NT2/D1 (cell line): ENCODE measurements around the gene SLC7A1.
A peak's percentile ranks its signal among the peaks of the same experiment; 100 is the strongest.

ENCODE experiments used
- DNase-seq: peaks from one replicate; pipeline ENCODE4 v3.0.0-alpha.2; 2011; ENCODE audit warnings: low read depth, low spot score
- H3K27me3 ChIP-seq: 2 replicates; pipeline ENCODE4 v1.6.0; 2011; ENCODE audit warnings: mild to moderate bottlenecking; ENCODE audit not compliant: insufficient read length, insufficient read depth
- H3K36me3 ChIP-seq: 2 replicates; pipeline ENCODE4 v1.6.1; 2011; ENCODE audit warnings: mild to moderate bottlenecking, low read length, mixed read lengths; ENCODE audit not compliant: insufficient read depth, insufficient read length
- H3K4me1 ChIP-seq: 2 replicates; pipeline ENCODE4 v1.5.1; 2011; ENCODE audit not compliant: insufficient read depth, insufficient read length
- H3K4me3 ChIP-seq: 2 replicates; pipeline ENCODE4 v1.5.1; 2011; ENCODE audit warnings: low read depth; ENCODE audit not compliant: insufficient read length
- H3K9ac ChIP-seq: 2 replicates; pipeline ENCODE4 v1.6.0; 2011; ENCODE audit warnings: low read depth; ENCODE audit not compliant: insufficient read length
- H3K9me3 ChIP-seq: 2 replicates; pipeline ENCODE4 v1.5.1; 2011; ENCODE audit warnings: mild to moderate bottlenecking, low read length; ENCODE audit not compliant: insufficient read depth
- SUZ12 ChIP-seq: IDR thresholded peaks from 2 replicates; pipeline ENCODE4 v1.6.1; 2011; ENCODE audit not compliant: insufficient read length, insufficient read depth; ENCODE audit errors: extremely low read depth
- YY1 ChIP-seq: IDR thresholded peaks from 2 replicates; pipeline ENCODE4 v1.6.1; 2011; ENCODE audit not compliant: insufficient read length, insufficient read depth
- ZNF274 ChIP-seq: IDR thresholded peaks from 2 replicates; pipeline ENCODE4 v1.6.1; 2011; ENCODE audit warnings: mild to moderate bottlenecking, low read depth, low read length

Gene SLC7A1

DNA sequence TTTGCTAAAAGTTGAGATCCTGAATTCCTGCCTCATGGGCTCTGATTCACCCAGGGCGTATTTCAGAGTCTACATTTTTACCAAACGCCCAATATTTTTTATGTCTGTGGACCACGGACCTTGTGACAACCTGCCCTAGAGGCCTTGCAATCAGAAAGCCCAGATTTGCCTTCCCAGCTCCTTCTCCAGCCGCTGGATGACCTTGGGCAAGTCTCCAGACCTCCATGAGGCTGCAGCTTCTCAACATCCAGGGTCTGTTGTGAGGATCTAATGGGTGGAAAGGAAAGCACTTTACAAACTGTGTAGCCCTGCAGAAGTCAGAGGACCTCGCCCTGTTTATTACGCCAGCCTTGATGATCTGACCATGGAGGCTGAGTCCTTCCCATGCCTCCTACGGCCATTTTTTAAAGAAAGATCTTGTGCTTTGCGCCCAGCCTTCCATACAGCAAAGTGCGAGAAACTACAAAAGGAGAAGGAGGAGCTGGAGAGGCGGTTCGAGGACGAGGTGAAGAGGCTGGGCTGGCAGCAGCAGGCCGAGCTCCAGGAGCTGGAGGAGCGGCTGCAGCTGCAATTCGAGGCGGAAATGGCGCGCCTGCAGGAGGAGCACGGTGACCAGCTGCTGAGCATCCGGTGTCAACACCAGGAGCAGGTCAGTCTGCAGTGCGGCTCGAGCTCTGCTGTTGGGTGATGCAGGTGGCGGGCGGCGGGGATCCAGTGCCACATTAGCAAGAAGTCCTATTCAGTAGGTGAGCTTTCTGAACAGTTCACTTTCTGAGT, 115.6 kb downstream of the SLC7A1 start:
- no peak overlapping the region for H3K9ac ChIP-seq
- no peak overlapping the region for H3K4me3 ChIP-seq
- no peaks in the 10 kb centered on the region for H3K36me3 ChIP-seq
- H3K27me3 ChIP-seq: no peaks in the 10 kb centered on the region
- H3K9me3 ChIP-seq: no peaks in the 10 kb centered on the region
- DNase-seq: no peak
- peaks cover 3% of the 10 kb centered on the region for H3K4me1 ChIP-seq
- TF ChIP-seq ZNF274 (no peak), SUZ12 (no peak), YY1 (no peak)

DNA sequence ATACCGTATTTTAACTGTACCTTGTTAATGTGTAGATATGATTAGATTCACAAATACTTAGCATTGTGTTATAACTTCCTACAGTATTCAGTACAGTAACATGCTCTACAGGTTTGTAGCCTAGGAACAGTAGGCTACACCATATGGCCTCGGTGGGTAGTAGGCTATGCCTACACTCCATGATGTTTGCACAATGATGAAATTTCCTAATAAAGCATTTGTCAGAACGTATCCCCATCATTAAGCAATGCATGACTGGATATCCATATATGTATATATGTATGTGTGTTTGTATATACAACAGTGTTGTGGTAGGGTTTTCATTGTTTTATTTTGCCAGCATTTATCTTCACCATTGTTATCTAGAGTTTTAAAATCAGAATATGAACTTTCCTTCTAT, 119.4 kb downstream of the SLC7A1 start:
- Histone ChIP-seq H3K27me3 (no peaks in the 10 kb centered on the region), H3K36me3 (no peaks in the 10 kb centered on the region), H3K4me1 (no peaks in the 10 kb centered on the region), H3K4me3 (no peak overlapping the region), H3K9me3 (no peaks in the 10 kb centered on the region), H3K9ac (no peak overlapping the region)
- TF ChIP-seq ZNF274 (no peak), YY1 (no peak), SUZ12 (no peak)
- DNase-seq: no peak

DNA sequence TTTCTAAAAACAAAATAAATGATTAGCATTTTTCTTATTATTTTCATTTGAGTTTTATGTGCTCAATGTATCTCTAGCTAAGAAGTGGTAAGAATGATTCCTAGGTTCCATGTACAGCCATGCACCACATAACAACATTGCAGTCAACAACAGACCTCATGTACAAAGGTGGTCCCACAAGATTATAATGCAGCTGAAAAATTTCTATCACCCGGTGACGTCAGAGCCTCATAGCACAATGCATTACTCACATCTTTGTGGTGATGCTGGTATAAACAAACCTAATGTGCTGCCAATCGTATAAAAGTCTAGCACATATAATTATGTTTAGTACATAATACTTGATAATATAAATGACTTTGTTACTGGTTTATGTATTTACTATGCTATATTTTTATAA, 120.5 kb downstream of the SLC7A1 start:
- Histone ChIP-seq H3K27me3 (no peaks in the 10 kb centered on the region), H3K36me3 (no peaks in the 10 kb centered on the region), H3K4me1 (no peaks in the 10 kb centered on the region), H3K9ac (no peak overlapping the region), H3K9me3 (no peaks in the 10 kb centered on the region), H3K4me3 (no peak overlapping the region)
- no peak for TF ChIP-seq YY1
- TF ChIP-seq ZNF274: no peak
- TF ChIP-seq SUZ12: no peak
- no peak for DNase-seq

DNA sequence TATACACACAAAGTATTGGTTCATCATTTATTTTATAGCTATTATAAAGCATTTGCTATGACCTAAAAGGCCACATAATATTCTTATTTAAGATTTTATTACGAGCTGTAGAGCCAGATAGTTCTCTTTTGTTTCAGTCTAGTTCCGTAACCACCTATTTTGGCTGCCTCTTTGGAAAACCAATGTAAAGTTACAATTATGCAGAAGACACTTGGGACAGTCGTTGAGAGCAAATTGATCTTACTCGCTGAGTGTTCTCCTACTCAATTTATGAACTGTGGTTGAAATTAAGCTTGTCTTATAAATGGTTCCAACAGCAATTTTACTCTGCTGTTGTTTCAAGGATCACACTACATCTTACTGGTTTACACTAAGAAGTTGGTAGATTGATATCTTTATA, 122.3 kb downstream of the SLC7A1 start:
- DNase-seq: no peak
- no peaks in the 10 kb centered on the region for H3K36me3 ChIP-seq
- H3K27me3 ChIP-seq: no peaks in the 10 kb centered on the region
- H3K9me3 ChIP-seq: no peaks in the 10 kb centered on the region
- H3K4me1 ChIP-seq: no peaks in the 10 kb centered on the region
- no peak overlapping the region for H3K4me3 ChIP-seq
- no peak overlapping the region for H3K9ac ChIP-seq
- no peak for TF ChIP-seq YY1
- no peak for TF ChIP-seq SUZ12
- TF ChIP-seq ZNF274: no peak

DNA sequence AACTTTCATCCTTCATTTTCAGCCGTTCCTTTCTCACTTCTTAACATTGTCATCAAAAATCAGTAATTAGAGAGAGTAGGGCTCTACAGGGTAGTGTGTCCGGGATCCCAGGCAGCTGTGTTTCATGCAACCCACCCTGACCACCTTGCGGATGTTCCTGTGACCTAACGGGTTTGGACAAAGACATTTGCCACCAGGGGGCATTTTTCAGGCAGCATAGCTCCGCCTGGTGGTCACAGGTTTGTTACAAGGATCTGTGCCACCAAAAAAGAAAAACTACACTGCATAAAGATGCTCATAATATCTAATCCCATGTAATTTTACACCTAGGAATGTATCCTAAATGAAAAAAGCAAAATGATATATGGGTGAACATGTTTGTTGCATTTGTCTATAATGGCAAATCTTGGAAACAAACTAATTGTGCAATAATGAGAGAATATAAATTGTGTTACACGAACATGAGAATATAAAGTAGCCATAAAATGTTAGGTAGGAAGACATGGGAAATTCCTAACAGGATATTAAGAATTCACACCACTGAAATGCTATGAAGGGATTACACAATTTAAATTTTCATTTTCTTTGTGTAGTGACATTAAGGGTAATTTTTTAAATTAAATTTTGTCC, 123.0 kb downstream of the SLC7A1 start:
- no peaks in the 10 kb centered on the region for H3K4me1 ChIP-seq
- TF ChIP-seq ZNF274 (no peak), YY1 (no peak), SUZ12 (no peak)
- DNase-seq: peak; percentile 48
- H3K4me3 ChIP-seq: no peak overlapping the region
- no peaks in the 10 kb centered on the region for H3K36me3 ChIP-seq
- no peaks in the 10 kb centered on the region for H3K9me3 ChIP-seq
- no peaks in the 10 kb centered on the region for H3K27me3 ChIP-seq
- H3K9ac ChIP-seq: no peak overlapping the region

DNA sequence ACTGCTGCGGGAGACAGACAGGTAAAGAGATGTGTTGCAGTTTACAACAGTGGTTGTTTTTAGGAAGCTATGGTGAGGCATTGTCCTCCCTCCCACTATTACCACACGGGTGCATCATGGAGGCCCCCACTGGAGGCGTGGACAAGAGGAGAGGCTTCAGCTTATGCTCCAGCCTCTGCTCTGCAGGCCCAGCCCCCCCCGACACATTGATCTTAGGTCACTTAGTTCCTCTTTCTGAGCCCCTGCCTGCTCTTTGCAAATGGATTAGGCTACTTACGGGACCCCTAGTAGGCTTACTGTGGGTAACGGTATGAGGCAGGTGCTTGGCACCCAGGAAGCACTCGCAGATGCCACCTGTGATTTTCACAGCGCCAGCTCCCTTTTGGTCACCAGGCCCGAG, 123.9 kb downstream of the SLC7A1 start:
- DNase-seq: no peak
- TF ChIP-seq ZNF274 (no peak), SUZ12 (no peak), YY1 (no peak)
- Histone ChIP-seq H3K4me3 (no peak overlapping the region), H3K9ac (no peak overlapping the region), H3K4me1 (no peaks in the 10 kb centered on the region), H3K9me3 (no peaks in the 10 kb centered on the region), H3K27me3 (no peaks in the 10 kb centered on the region), H3K36me3 (no peaks in the 10 kb centered on the region)

DNA sequence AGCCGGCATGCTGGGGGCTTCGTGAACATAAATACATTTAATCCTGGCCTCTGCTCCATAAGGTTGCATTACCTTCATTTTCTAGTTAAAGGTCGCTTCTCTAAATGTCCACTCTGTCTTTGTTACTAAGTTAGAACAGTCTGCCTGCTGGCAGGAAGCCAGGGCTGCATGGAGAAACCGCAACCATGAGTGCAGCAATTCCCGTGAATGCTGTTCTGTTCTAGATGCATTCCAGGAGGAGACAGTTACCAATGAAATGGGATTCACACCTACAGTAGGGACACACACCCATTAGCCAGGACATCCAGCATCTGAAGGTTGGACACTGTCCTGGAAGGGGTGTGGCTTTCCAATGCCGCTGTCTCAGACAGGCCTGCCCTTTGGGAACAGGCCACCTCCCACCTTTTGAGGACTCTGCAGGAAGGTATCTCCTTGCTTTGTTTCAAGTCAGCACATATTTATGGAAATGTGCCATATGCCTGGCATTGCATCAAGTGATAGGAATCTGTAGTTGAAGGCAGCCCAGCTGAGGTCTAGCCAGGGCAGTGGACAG, 129.7 kb downstream of the SLC7A1 start:
- Histone ChIP-seq H3K4me3 (no peak overlapping the region), H3K9ac (no peak overlapping the region), H3K27me3 (no peaks in the 10 kb centered on the region), H3K36me3 (no peaks in the 10 kb centered on the region), H3K4me1 (no peaks in the 10 kb centered on the region), H3K9me3 (no peaks in the 10 kb centered on the region)
- DNase-seq: no peak
- TF ChIP-seq YY1 (no peak), ZNF274 (no peak), SUZ12 (no peak)
